ENCODE results near the gene KCP.

GRCh38 chr7:128935342-128935730 lies 24.8 kb upstream of the KCP start:
- TF ChIP-seq BHLHE40 (IDR thresholded peaks at IDR 0.05; ENCODE audit: borderline replicate concordance in 1 of 2, low read depth in 2 of 2, low read length in 1 of 2): no peak
- TF ChIP-seq USF1 (IDR thresholded peaks at IDR 0.05; ENCODE audit: borderline replicate concordance, extremely low read length, insufficient read depth, low read depth, low read length): no peak

All from GM12878 (cell line).